HEK293 (cell line): ENCODE measurements around the gene HOXB7.

Source experiments
- CTCF ChIA-PET: fragments of 350-600 bp; formaldehyde crosslinking; extraction: SDS; loops from one replicate; lab custom pipeline; 2021; ENCODE audit warnings: antibody characterized with exemption; lab: Yijun Ruan, JAX
- POLR2A ChIA-PET: fragments of 300-600 bp; formaldehyde crosslinking; extraction: SDS; loops from one replicate; lab custom pipeline; 2020; ENCODE audit warnings: antibody characterized with exemption, inconsistent platforms; lab: Yijun Ruan, JAX
- H3K27ac ChIP-seq: fragments of 200-500 bp; sonication (Bioruptor generic); 2 replicates; pipeline ENCODE4 v1.5.1; 2014; ENCODE audit warnings: low read depth, low read length, control low read depth, inconsistent platforms; ENCODE audit errors: extremely low read depth
- H3K36me3 ChIP-seq, 2 experiments: fragments of 200-500 bp in 1 of 2; sonication (Bioruptor generic) in 1 of 2; 1 replicate in 1 of 2; 2 replicates in 1 of 2; pipeline ENCODE4 v1.5.1; 2014 to 2017; ENCODE audit warnings: inconsistent platforms in 2 of 2, low read length in 2 of 2; ENCODE audit not compliant: control insufficient read depth in 2 of 2, insufficient read depth in 1 of 2
- H3K4me1 ChIP-seq: fragments of 200-500 bp; sonication (Bioruptor generic); 2 replicates; pipeline ENCODE4 v1.5.1; 2014; ENCODE audit warnings: mild to moderate bottlenecking, low read length, inconsistent platforms; ENCODE audit not compliant: control insufficient read depth, insufficient read depth
- H3K4me3 ChIP-seq: 2 replicates; pipeline ENCODE4 v1.5.1; 2011; ENCODE audit warnings: low read depth, mild to moderate bottlenecking, control low read depth, low read length, moderate library complexity
- H3K9me3 ChIP-seq: fragments of 200-500 bp; sonication (Bioruptor generic); 2 replicates; pipeline ENCODE4 v1.5.1; 2014; ENCODE audit warnings: low read depth, low read length, inconsistent platforms; ENCODE audit not compliant: control insufficient read depth, insufficient read depth
- BCL6B ChIP-seq: fragments of 450-650 bp; formaldehyde crosslinking; IDR thresholded peaks from 2 replicates; pipeline ENCODE4 v1.5.1; 2017; ENCODE audit warnings: missing biosample characterization, missing genetic modification characterization
- GFI1B ChIP-seq: fragments of 450-650 bp; formaldehyde crosslinking; IDR thresholded peaks from 2 replicates; pipeline ENCODE4 v1.5.1; 2016; ENCODE audit warnings: missing biosample characterization, missing genetic modification characterization
- HOXD13 ChIP-seq: sonication (generic); formaldehyde crosslinking; IDR thresholded peaks from 2 replicates; pipeline ENCODE4 v1.8.0; 2022; ENCODE audit warnings: missing genetic modification reagents, borderline replicate concordance
- KLF1 ChIP-seq: fragments of 450-650 bp; formaldehyde crosslinking; IDR thresholded peaks from 2 replicates; pipeline ENCODE4 v1.5.1; 2016; ENCODE audit warnings: missing biosample characterization, missing genetic modification characterization
- KLF17 ChIP-seq: fragments of 450-650 bp; formaldehyde crosslinking; IDR thresholded peaks from 2 replicates; pipeline ENCODE4 v1.5.1; 2016; ENCODE audit warnings: missing biosample characterization, missing genetic modification characterization
- SETDB1 ChIP-seq: IDR thresholded peaks from one replicate; pipeline ENCODE4 v1.6.1; 2017; ENCODE audit warnings: mild to moderate bottlenecking, low read length, moderate library complexity, mixed read lengths; ENCODE audit not compliant: insufficient read length
- SP2 ChIP-seq: fragments of 450-650 bp; formaldehyde crosslinking; IDR thresholded peaks from 2 replicates; pipeline ENCODE4 v1.5.1; 2016; ENCODE audit warnings: missing biosample characterization, missing genetic modification characterization
- WT1 ChIP-seq: fragments of 450-650 bp; formaldehyde crosslinking; IDR thresholded peaks from 2 replicates; pipeline ENCODE4 v1.5.1; 2016; ENCODE audit warnings: missing biosample characterization, missing genetic modification characterization
- ZBTB26 ChIP-seq: fragments of 450-650 bp; formaldehyde crosslinking; optimal IDR thresholded peaks from 2 replicates; pipeline ENCODE3; 2016; ENCODE audit warnings: missing biosample characterization, mild to moderate bottlenecking, missing genetic modification characterization
- ZBTB6 ChIP-seq: fragments of 450-650 bp; formaldehyde crosslinking; IDR thresholded peaks from 2 replicates; pipeline ENCODE4 v1.5.1; 2017; ENCODE audit warnings: missing biosample characterization, missing genetic modification characterization
- ZFP3 ChIP-seq: fragments of 450-650 bp; formaldehyde crosslinking; IDR thresholded peaks from 2 replicates; pipeline ENCODE4 v1.5.1; 2016; ENCODE audit warnings: low read depth, missing biosample characterization, missing genetic modification characterization
- ZFP37 ChIP-seq: fragments of 450-650 bp; formaldehyde crosslinking; IDR thresholded peaks from 2 replicates; pipeline ENCODE4 v1.5.1; 2016; ENCODE audit warnings: missing biosample characterization, missing genetic modification characterization
- ZFP41 ChIP-seq: fragments of 450-650 bp; formaldehyde crosslinking; IDR thresholded peaks from 2 replicates; pipeline ENCODE4 v1.5.1; 2016; ENCODE audit warnings: missing biosample characterization, missing genetic modification characterization, borderline replicate concordance
- ZNF133 ChIP-seq: fragments of 450-650 bp; formaldehyde crosslinking; IDR thresholded peaks from 2 replicates; pipeline ENCODE4 v1.5.1; 2016; ENCODE audit warnings: missing biosample characterization, missing genetic modification characterization
- ZNF211 ChIP-seq: fragments of 450-650 bp; formaldehyde crosslinking; IDR thresholded peaks from 2 replicates; pipeline ENCODE4 v1.5.1; 2016; ENCODE audit warnings: low read depth, missing biosample characterization, missing genetic modification characterization
- ZNF23 ChIP-seq: fragments of 450-650 bp; formaldehyde crosslinking; IDR thresholded peaks from 2 replicates; pipeline ENCODE4 v1.5.1; 2016; ENCODE audit warnings: missing biosample characterization, missing genetic modification characterization, borderline replicate concordance
- ZNF274 ChIP-seq, 2 experiments: fragments of 200-500 bp in 1 of 2; fragments of 450-650 bp in 1 of 2; sonication (Bioruptor generic) in 1 of 2; formaldehyde crosslinking in 1 of 2; IDR thresholded peaks; 2 replicates each; pipeline versions ENCODE4 v1.5.1 to v1.6.1; 2014 to 2016; ENCODE audit warnings: borderline replicate concordance in 1 of 2, inconsistent platforms in 1 of 2, low read length in 1 of 2, missing biosample characterization in 1 of 2, missing genetic modification characterization in 1 of 2
- ZNF324 ChIP-seq: fragments of 450-650 bp; formaldehyde crosslinking; IDR thresholded peaks from 2 replicates; pipeline ENCODE4 v1.5.1; 2016; ENCODE audit warnings: missing biosample characterization, missing genetic modification characterization
- ZNF366 ChIP-seq: fragments of 450-650 bp; formaldehyde crosslinking; conservative IDR thresholded peaks from 2 replicates; pipeline ENCODE4 v1.5.1; 2016; ENCODE audit warnings: missing biosample characterization, missing genetic modification characterization
- ZNF391 ChIP-seq: fragments of 450-650 bp; formaldehyde crosslinking; IDR thresholded peaks from 2 replicates; pipeline ENCODE4 v1.5.1; 2016; ENCODE audit warnings: low read depth, missing biosample characterization, missing genetic modification characterization, borderline replicate concordance
- ZNF521 ChIP-seq: fragments of 450-650 bp; formaldehyde crosslinking; IDR thresholded peaks from 2 replicates; pipeline ENCODE4 v1.5.1; 2017; ENCODE audit warnings: missing biosample characterization, mild to moderate bottlenecking, missing genetic modification characterization
- ZNF561 ChIP-seq: fragments of 450-650 bp; IDR thresholded peaks from 2 replicates; pipeline ENCODE4 v1.5.1; 2018; ENCODE audit warnings: missing biosample characterization, missing genetic modification characterization, borderline replicate concordance
- ZNF596 ChIP-seq: fragments of 450-650 bp; IDR thresholded peaks from 2 replicates; pipeline ENCODE4 v1.5.0; 2018; ENCODE audit warnings: missing biosample characterization, mild to moderate bottlenecking, missing genetic modification characterization, moderate library complexity
- ZNF660 ChIP-seq: fragments of 450-650 bp; IDR thresholded peaks from 2 replicates; pipeline ENCODE4 v1.5.1; 2018; ENCODE audit warnings: missing biosample characterization, mild to moderate bottlenecking, missing genetic modification characterization
- ZNF677 ChIP-seq: fragments of 450-650 bp; IDR thresholded peaks from 2 replicates; pipeline ENCODE4 v1.5.0; 2018; ENCODE audit warnings: missing biosample characterization, mild to moderate bottlenecking, missing genetic modification characterization, moderate library complexity
- ZSCAN23 ChIP-seq: fragments of 450-650 bp; formaldehyde crosslinking; IDR thresholded peaks from 2 replicates; pipeline ENCODE4 v1.5.1; 2016; ENCODE audit warnings: missing biosample characterization, missing genetic modification characterization
- ZSCAN30 ChIP-seq: fragments of 450-650 bp; IDR thresholded peaks from 2 replicates; pipeline ENCODE4 v1.5.1; 2018; ENCODE audit warnings: missing biosample characterization, mild to moderate bottlenecking, missing genetic modification characterization, moderate library complexity

HOXB7 gene

GRCh38 chr17:48611681-48612455 lies 1.1 kb upstream of the HOXB7 start (continued):
- TF ChIP-seq ZBTB6 (tag by site-specific recombination): peak; percentile 96
- peak; percentile 51 for TF ChIP-seq ZNF596
- TF ChIP-seq ZNF211 (tag by site-specific recombination): no peak
- no peak for TF ChIP-seq GFI1B (tag by site-specific recombination)
- TF ChIP-seq ZNF274 (IDR thresholded peaks at IDR 0.05; ENCODE audit: low read length): no peak
- TF ChIP-seq ZNF274 (tag by site-specific recombination; IDR thresholded peaks at IDR 0.05; ENCODE audit: borderline replicate concordance): no peak
- no peak for TF ChIP-seq ZNF660 (tag by site-specific recombination)
- peak; percentile 8; the same call in 1 of the 2 replicates for TF ChIP-seq KLF1 (tag by site-specific recombination)
- TF ChIP-seq ZNF677 (tag by site-specific recombination): no peak
- TF ChIP-seq ZNF133 (tag by site-specific recombination): no peak
- peak; percentile 67; the same call in 1 of the 2 replicates for TF ChIP-seq ZNF391 (tag by site-specific recombination)
- no peak; the same call in 1 of the 2 replicates for TF ChIP-seq ZNF324 (tag by site-specific recombination)
- TF ChIP-seq BCL6B (tag by site-specific recombination): no peak
- no peak for TF ChIP-seq HOXD13 (CRISPR knock-in tag)
- no peak for TF ChIP-seq ZNF23 (tag by site-specific recombination)
- no peak for TF ChIP-seq SETDB1
- peak; percentile 78; the same call in 1 of the 2 replicates for TF ChIP-seq WT1 (tag by site-specific recombination)
- TF ChIP-seq ZSCAN23 (tag by site-specific recombination): no peak
- TF ChIP-seq ZFP37: peak; percentile 81
- peak; percentile 53; the same call in 1 of the 2 replicates for TF ChIP-seq KLF17
- no peak for TF ChIP-seq ZFP3

- TF ChIP-seq ZNF366 (tag by site-specific recombination): 0 out of 2 replicates have a peak, but pooled peaks have one; percentile 7
- no peak for TF ChIP-seq ZNF521 (tag by site-specific recombination)
- no peak for TF ChIP-seq ZNF561
- TF ChIP-seq ZSCAN30 (tag by site-specific recombination): no peak
- TF ChIP-seq ZFP41 (tag by site-specific recombination): no peak
- TF ChIP-seq ZBTB26 (tag by site-specific recombination): no peak
- TF ChIP-seq SP2 (tag by site-specific recombination): peak; percentile 12; the same call in 1 of the 2 replicates
- no peak for TF ChIP-seq ZNF23 (tag by site-specific recombination)
- Histone ChIP-seq H3K4me1 (peaks cover 34% of the 10 kb centered on the region), H3K4me3 (peak overlapping the region; percentile 72), H3K27ac (peak overlapping the region; percentile 94), H3K36me3 (peaks cover 7 to 15% of the 10 kb centered on the region in 2 experiments), H3K9me3 (no peaks in the 10 kb centered on the region)
- CTCF ChIA-PET: no interaction called here
- POLR2A ChIA-PET: no interaction called here
These were observed 396 bp upstream of the HOXB7 start for GRCh38 chr17:48611213-48611612.
